Sigmoid colon (tissue), 4 donors: ENCODE data around the gene CUL7.

ENCODE experiments used
- CTCF ChIP-seq, 4 experiments: fragments of 450-650 bp in 3 of 4; fragments of 200-600 bp in 1 of 4; IDR thresholded peaks; one replicate each; pipeline ENCODE4 v1.5.1; 2016 to 2019; ENCODE audit warnings: antibody characterized with exemption in 4 of 4, mild to moderate bottlenecking in 3 of 4, moderate library complexity in 2 of 4
- EP300 ChIP-seq, 4 donors: sonication (generic); formaldehyde crosslinking; IDR thresholded peaks; one replicate each; pipeline ENCODE4 v1.6.1; 2017; ENCODE audit warnings: antibody characterized with exemption in 4 of 4

GRCh38 chr6:43097502-43097901, 43.9 kb upstream of the CUL7 start:
- no peak for TF ChIP-seq CTCF (IDR thresholded peaks at IDR 0.05)
- no peak for TF ChIP-seq EP300 (IDR thresholded peaks at IDR 0.05)
